ENCODE measurements around the gene HDAC4. TPM values are rescaled to one million over a fixed set of nuclear protein-coding genes. Genes with fewer than 3 reads are reported as not detected.

HDAC4 gene
- total RNA-seq, 1 experiment from 2014 or later = 40.1 TPM

GRCh38 chr2:238998801-238999200 lies 402.0 kb downstream of the HDAC4 start:
- peaks cover 8% of the 10 kb centered on the region; the same call in 1 of the 2 replicates for H3K4me1 ChIP-seq (ENCODE audit: control insufficient read depth, insufficient read depth, low read length)
- TF ChIP-seq TCF7L2 (IDR thresholded peaks at IDR 0.05; ENCODE audit: low read depth, low read length) = no peak
- no peak for TF ChIP-seq SIN3A (IDR thresholded peaks at IDR 0.05; ENCODE audit: borderline replicate concordance, insufficient read depth, low read depth, low read length)
- TF ChIP-seq, protein P1, sequence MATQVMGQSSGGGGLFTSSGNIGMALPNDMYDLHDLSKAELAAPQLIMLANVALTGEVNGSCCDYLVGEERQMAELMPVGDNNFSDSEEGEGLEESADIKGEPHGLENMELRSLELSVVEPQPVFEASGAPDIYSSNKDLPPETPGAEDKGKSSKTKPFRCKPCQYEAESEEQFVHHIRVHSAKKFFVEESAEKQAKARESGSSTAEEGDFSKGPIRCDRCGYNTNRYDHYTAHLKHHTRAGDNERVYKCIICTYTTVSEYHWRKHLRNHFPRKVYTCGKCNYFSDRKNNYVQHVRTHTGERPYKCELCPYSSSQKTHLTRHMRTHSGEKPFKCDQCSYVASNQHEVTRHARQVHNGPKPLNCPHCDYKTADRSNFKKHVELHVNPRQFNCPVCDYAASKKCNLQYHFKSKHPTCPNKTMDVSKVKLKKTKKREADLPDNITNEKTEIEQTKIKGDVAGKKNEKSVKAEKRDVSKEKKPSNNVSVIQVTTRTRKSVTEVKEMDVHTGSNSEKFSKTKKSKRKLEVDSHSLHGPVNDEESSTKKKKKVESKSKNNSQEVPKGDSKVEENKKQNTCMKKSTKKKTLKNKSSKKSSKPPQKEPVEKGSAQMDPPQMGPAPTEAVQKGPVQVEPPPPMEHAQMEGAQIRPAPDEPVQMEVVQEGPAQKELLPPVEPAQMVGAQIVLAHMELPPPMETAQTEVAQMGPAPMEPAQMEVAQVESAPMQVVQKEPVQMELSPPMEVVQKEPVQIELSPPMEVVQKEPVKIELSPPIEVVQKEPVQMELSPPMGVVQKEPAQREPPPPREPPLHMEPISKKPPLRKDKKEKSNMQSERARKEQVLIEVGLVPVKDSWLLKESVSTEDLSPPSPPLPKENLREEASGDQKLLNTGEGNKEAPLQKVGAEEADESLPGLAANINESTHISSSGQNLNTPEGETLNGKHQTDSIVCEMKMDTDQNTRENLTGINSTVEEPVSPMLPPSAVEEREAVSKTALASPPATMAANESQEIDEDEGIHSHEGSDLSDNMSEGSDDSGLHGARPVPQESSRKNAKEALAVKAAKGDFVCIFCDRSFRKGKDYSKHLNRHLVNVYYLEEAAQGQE (IDR thresholded peaks at IDR 0.05; ENCODE audit: insufficient read depth in 1 of 2, low read depth in 2 of 2, low read length in 1 of 2) = no peak
- no peak for TF ChIP-seq POLR2AphosphoS5 (IDR thresholded peaks at IDR 0.05; ENCODE audit: low read depth, low read length)
- no peak for TF ChIP-seq CTCF (IDR thresholded peaks at IDR 0.05)
- intact Hi-C loops (cut with micrococcal nuclease; ENCODE audit: unreplicated experiment) = no loop called here
- BruUV-seq (replicated peaks) = no TSS peak
- H3K9me3 ChIP-seq (ENCODE audit: control insufficient read depth, insufficient read depth, low read depth, low read length) = peaks cover 11% of the 10 kb centered on the region; the same call in 1 of the 2 replicates
- H3K27ac ChIP-seq (ENCODE audit: low read length) = no peak overlapping the region
- no peak overlapping the region for H3K4me3 ChIP-seq (ENCODE audit: low read depth in 2 of 2, low read length in 2 of 2)
- no peaks in the 10 kb centered on the region for H3K36me3 ChIP-seq (ENCODE audit: control insufficient read depth, insufficient read depth, low read length)
- H3K27me3 ChIP-seq (ENCODE audit: control insufficient read depth, insufficient read depth, low read length) = no peaks in the 10 kb centered on the region; the same call in 1 of the 2 replicates
- DNase-seq (ENCODE audit: low read depth, low spot score) (no peak), ATAC-seq (no peak)
- POLR2A ChIA-PET = no interaction called here
- CTCF ChIA-PET = no interaction called here
- in situ Hi-C loops (cut with HindIII; ENCODE audit: low pct_unique_long_range_greater_than_20kb, low sequenced_read_pairs) = no loop called here

Small RNAs within 50 kb of the gene (microRNA-seq; reads per million reads assigned to microRNA genes)
- 0.95 reads per million for gene MIR2467 (ENCODE audit: unreplicated experiment)
- gene MIR4269 (ENCODE audit: unreplicated experiment) = not detected
- not detected for gene MIR4440 (ENCODE audit: unreplicated experiment)
- gene MIR4441 (ENCODE audit: unreplicated experiment) = not detected
